ENCODE results near the gene TMEM179B. TPM values are rescaled to one million over a fixed set of nuclear protein-coding genes. Genes with fewer than 3 reads are reported as not detected.
"Not testable (repeated sequence)": the region's sequence is repeated elsewhere in the genome, so short reads cannot be mapped to it uniquely, and the experiment has no call there.

Gene TMEM179B
- total RNA-seq, 1 experiment from 2014 or later: 83.6 TPM

GRCh38 chr11:62817129-62817528 is 29.9 kb downstream of the TMEM179B start:
- in situ Hi-C loops (cut with HindIII; ENCODE audit: low pct_unique_long_range_greater_than_20kb, low sequenced_read_pairs): no loop called here
- no peak for DNase-seq (ENCODE audit: low read depth, low spot score)

- in situ Hi-C loops (cut with HindIII; ENCODE audit: low pct_unique_long_range_greater_than_20kb, low sequenced_read_pairs): no loop called here
These were observed 36.5 kb downstream of the TMEM179B start for GRCh38 chr11:62823677-62824076.

GRCh38 chr11:62828130-62828529 is 40.9 kb downstream of the TMEM179B start:
- in situ Hi-C loops (cut with HindIII; ENCODE audit: low pct_unique_long_range_greater_than_20kb, low sequenced_read_pairs); DNase-seq (ENCODE audit: low read depth, low spot score): not testable (repeated sequence)

More at GRCh38 chr11:62823677-62824076, 36.5 kb downstream of the TMEM179B start:
- DNase-seq (ENCODE audit: low read depth, low spot score): no peak

GRCh38 chr11:62830904-62831519 is 43.8 kb downstream of the TMEM179B start:
- in situ Hi-C loops (cut with HindIII; ENCODE audit: low pct_unique_long_range_greater_than_20kb, low sequenced_read_pairs): no loop called here
- DNase-seq (ENCODE audit: low read depth, low spot score): no peak

GRCh38 chr11:62831520-62832335 is 44.5 kb downstream of the TMEM179B start, which contains the start of gene STX5:
Gene STX5, minus strand, starts transcription at chr11:62832051. Its CDS starts 808 bp downstream, at chr11:62831243.
- DNase-seq (ENCODE audit: low read depth, low spot score): peak; percentile 95
- in situ Hi-C loops (cut with HindIII; ENCODE audit: low pct_unique_long_range_greater_than_20kb, low sequenced_read_pairs): no loop called here

- in situ Hi-C loops (cut with HindIII; ENCODE audit: low pct_unique_long_range_greater_than_20kb, low sequenced_read_pairs): no loop called here
- no peak for DNase-seq (ENCODE audit: low read depth, low spot score)
These were observed 45.4 kb downstream of the TMEM179B start, which contains the start of gene TEX54 for GRCh38 chr11:62832336-62833234. Gene TEX54, minus strand, starts transcription at chr11:62832841.

- DNase-seq (ENCODE audit: low read depth, low spot score): no peak
- in situ Hi-C loops (cut with HindIII; ENCODE audit: low pct_unique_long_range_greater_than_20kb, low sequenced_read_pairs): no loop called here
These were observed 48.1 kb downstream of the TMEM179B start for GRCh38 chr11:62835336-62835735.

- in situ Hi-C loops (cut with HindIII; ENCODE audit: low pct_unique_long_range_greater_than_20kb, low sequenced_read_pairs): no loop called here
- DNase-seq (ENCODE audit: low read depth, low spot score): peak; percentile 92
These were observed 52.1 kb downstream of the TMEM179B start, which contains the start of gene WDR74 for GRCh38 chr11:62839050-62839945. Gene WDR74, minus strand, starts transcription at chr11:62839590. Its CDS starts 20 bp downstream, at chr11:62839570.

Small RNA genes lying within 50 kb of the gene (small RNA-seq; reads per million reads assigned to genes)
- gene MIR6514: 0 to 0.05 reads per million in 2 experiments
- 0 reads per million in 2 experiments for gene RNU6-118P

Other genes with a start within 250 kb of the TMEM179B start
- gene AHNAK, start 240.6 kb upstream of the TMEM179B start, total RNA-seq (2014; rRNA removed; shearing (Covaris generic)): 11.3 and 14.3 TPM in 2 replicates
- 1,631 and 1,643 TPM in 2 replicates for gene EEF1G, start 213.5 kb upstream of the TMEM179B start, total RNA-seq (2014; rRNA removed; shearing (Covaris generic))
- 6.0 and 7.3 TPM in 2 replicates for gene TUT1, start 195.9 kb upstream of the TMEM179B start, total RNA-seq (2014; rRNA removed; shearing (Covaris generic))
- 55.4 and 56.3 TPM in 2 replicates for gene MTA2, start 185.5 kb upstream of the TMEM179B start, total RNA-seq (2014; rRNA removed; shearing (Covaris generic))
- gene EML3, start 174.6 kb upstream of the TMEM179B start, total RNA-seq (2014; rRNA removed; shearing (Covaris generic)): 9.1 and 9.7 TPM in 2 replicates
- 0.79 and 1.2 TPM in 2 replicates for gene ROM1, start 174.1 kb upstream of the TMEM179B start, total RNA-seq (2014; rRNA removed; shearing (Covaris generic))
- gene B3GAT3, start 165.4 kb upstream of the TMEM179B start, total RNA-seq (2014; rRNA removed; shearing (Covaris generic)): 66.7 and 70.2 TPM in 2 replicates
- gene GANAB, start 140.8 kb upstream of the TMEM179B start, total RNA-seq (2014; rRNA removed; shearing (Covaris generic)): 141 and 170 TPM in 2 replicates
- gene INTS5, start 134.1 kb upstream of the TMEM179B start, total RNA-seq (2014; rRNA removed; shearing (Covaris generic)): 11.8 and 14.1 TPM in 2 replicates
- 48.5 and 73.7 TPM in 2 replicates for gene C11orf98, start 122.2 kb upstream of the TMEM179B start, total RNA-seq (2014; rRNA removed; shearing (Covaris generic))
- 4.5 and 6.5 TPM in 2 replicates for gene CSKMT, start 122.1 kb upstream of the TMEM179B start, total RNA-seq (2014; rRNA removed; shearing (Covaris generic))
- gene UQCC3, start 115.7 kb upstream of the TMEM179B start, total RNA-seq (2014; rRNA removed; shearing (Covaris generic)): 10.2 and 10.3 TPM in 2 replicates
- gene LBHD1, start 115.1 kb upstream of the TMEM179B start, total RNA-seq (2014; rRNA removed; shearing (Covaris generic)): 3.6 and 3.9 TPM in 2 replicates
- gene UBXN1, start 108.3 kb upstream of the TMEM179B start, total RNA-seq (2014; rRNA removed; shearing (Covaris generic)): 97.2 and 100 TPM in 2 replicates
- 1.1 and 1.3 TPM in 2 replicates for gene LRRN4CL, start 97.9 kb upstream of the TMEM179B start, total RNA-seq (2014; rRNA removed; shearing (Covaris generic))
- 90.7 and 98.1 TPM in 2 replicates for gene BSCL2, start 80.0 kb upstream of the TMEM179B start, total RNA-seq (2014; rRNA removed; shearing (Covaris generic))
- gene GNG3, start 79.7 kb upstream of the TMEM179B start, total RNA-seq (2014; rRNA removed; shearing (Covaris generic)): not detected in 2 replicates
- gene HNRNPUL2, start 59.9 kb upstream of the TMEM179B start, total RNA-seq (2014; rRNA removed; shearing (Covaris generic)): 4.1 and 5.1 TPM in 2 replicates
- 25.0 and 25.4 TPM in 2 replicates for gene TTC9C, start 58.9 kb upstream of the TMEM179B start, total RNA-seq (2014; rRNA removed; shearing (Covaris generic))
- gene ZBTB3, start 33.2 kb upstream of the TMEM179B start, total RNA-seq (2014; rRNA removed; shearing (Covaris generic)): 5.0 and 5.2 TPM in 2 replicates
- 85.8 and 95.1 TPM in 2 replicates for gene POLR2G, start 25.8 kb upstream of the TMEM179B start, total RNA-seq (2014; rRNA removed; shearing (Covaris generic))
- gene TAF6L, start 16.0 kb upstream of the TMEM179B start, total RNA-seq (2014; rRNA removed; shearing (Covaris generic)): 19.7 and 22.6 TPM in 2 replicates
- gene TMEM223, start 4.6 kb downstream of the TMEM179B start, total RNA-seq (2014; rRNA removed; shearing (Covaris generic)): 23.6 and 23.9 TPM in 2 replicates
- gene NXF1, start 18.0 kb downstream of the TMEM179B start, total RNA-seq (2014; rRNA removed; shearing (Covaris generic)): 11.4 and 16.3 TPM in 2 replicates
- gene STX5, start 44.6 kb downstream of the TMEM179B start, total RNA-seq (2014; rRNA removed; shearing (Covaris generic)): 16.1 and 18.1 TPM in 2 replicates
- gene TEX54, start 45.4 kb downstream of the TMEM179B start, total RNA-seq (2014; rRNA removed; shearing (Covaris generic)): not detected in 2 replicates
- 61.2 and 61.4 TPM in 2 replicates for gene WDR74, start 52.2 kb downstream of the TMEM179B start, total RNA-seq (2014; rRNA removed; shearing (Covaris generic))
- gene SLC3A2, start 93.5 kb downstream of the TMEM179B start, total RNA-seq (2014; rRNA removed; shearing (Covaris generic)): 734 and 765 TPM in 2 replicates
- gene CHRM1, start 134.0 kb downstream of the TMEM179B start, total RNA-seq (2014; rRNA removed; shearing (Covaris generic)): 0.16 and 0.18 TPM in 2 replicates
- not detected in 2 replicates for gene SLC22A6, start 197.6 kb downstream of the TMEM179B start, total RNA-seq (2014; rRNA removed; shearing (Covaris generic))
- not detected in 2 replicates for gene SLC22A8, start 228.4 kb downstream of the TMEM179B start, total RNA-seq (2014; rRNA removed; shearing (Covaris generic))

Measured in SK-MEL-5 (cell line).